Left hindlimb (tissue), 1 donor: ENCODE results near the gene GATAD2A.
"Not testable (repeated sequence)": the region's sequence is repeated elsewhere in the genome, so short reads cannot be mapped to it uniquely, and the experiment has no call there.

Experiments used
- DNase-seq: peaks from one replicate; pipeline ENCODE4 v3.0.0-alpha.2; 2018

Gene GATAD2A

GRCh38 chr19:19447536-19448237 is 42.2 kb downstream of the GATAD2A start:
- no peak for DNase-seq

- no peak for DNase-seq
These were observed 42.7 kb downstream of the GATAD2A start for GRCh38 chr19:19448238-19448544.

GRCh38 chr19:19451429-19452242 is 46.2 kb downstream of the GATAD2A start:
- DNase-seq = no peak

GRCh38 chr19:19452243-19453124 is 47.0 kb downstream of the GATAD2A start:
- no peak for DNase-seq

GRCh38 chr19:19453125-19453454 is 47.6 kb downstream of the GATAD2A start:
- no peak for DNase-seq

- DNase-seq = not testable (repeated sequence)
These were observed 49.9 kb downstream of the GATAD2A start for GRCh38 chr19:19455166-19455919.

- no peak for DNase-seq
These were observed 52.2 kb downstream of the GATAD2A start for GRCh38 chr19:19457671-19458070.

- no peak for DNase-seq
These were observed 52.8 kb downstream of the GATAD2A start for GRCh38 chr19:19458110-19458816.

GRCh38 chr19:19459073-19459472 is 53.6 kb downstream of the GATAD2A start:
- DNase-seq = no peak

- DNase-seq = no peak
These were observed 54.3 kb downstream of the GATAD2A start for GRCh38 chr19:19459707-19460251.

- DNase-seq = no peak
These were observed 54.8 kb downstream of the GATAD2A start for GRCh38 chr19:19460258-19460731.

- no peak for DNase-seq
These were observed 55.3 kb downstream of the GATAD2A start for GRCh38 chr19:19460761-19461265.

GRCh38 chr19:19461306-19461670 is 55.8 kb downstream of the GATAD2A start:
- no peak for DNase-seq

GRCh38 chr19:19461671-19462622 is 56.5 kb downstream of the GATAD2A start:
- DNase-seq = peak; percentile 87

GRCh38 chr19:19463348-19464117 is 58.1 kb downstream of the GATAD2A start:
- peak; percentile 56 for DNase-seq

- DNase-seq = no peak
These were observed 59.0 kb downstream of the GATAD2A start for GRCh38 chr19:19464339-19465098.

- no peak for DNase-seq
These were observed 60.1 kb downstream of the GATAD2A start for GRCh38 chr19:19465436-19466070.

- DNase-seq = no peak
These were observed 60.7 kb downstream of the GATAD2A start for GRCh38 chr19:19466201-19466600.
